Brain microvascular endothelial cell (primary cell): Measurements from ENCODE around the gene PGM2.

Experiments
- DNase-seq: peaks from one replicate; pipeline ENCODE4 v3.0.0-alpha.2; 2020
- H3K27ac ChIP-seq: fragments of 250-450 bp; sonication (Bioruptor Pico); 2 replicates; pipeline ENCODE4 v1.5.1; 2020; ENCODE audit warnings: mild to moderate bottlenecking, moderate library complexity
- H3K27me3 ChIP-seq: fragments of 250-450 bp; sonication (Bioruptor Pico); replicated peaks from 2 replicates; pipeline ENCODE4 v1.5.1; 2020; ENCODE audit warnings: mild to moderate bottlenecking
- H3K36me3 ChIP-seq: fragments of 250-450 bp; sonication (Bioruptor Pico); replicated peaks from 2 replicates; pipeline ENCODE4 v1.5.1; 2020; ENCODE audit warnings: mild to moderate bottlenecking
- H3K4me3 ChIP-seq: 2 replicates; pipeline ENCODE4 v1.5.1; 2011; ENCODE audit warnings: low read depth, mild to moderate bottlenecking, control low read depth, low read length, moderate library complexity
- CTCF ChIP-seq: IDR thresholded peaks from 2 replicates; pipeline ENCODE4 v1.5.1; 2011; ENCODE audit warnings: low read depth, mild to moderate bottlenecking, moderate library complexity, low read length, control low read depth, inconsistent platforms; ENCODE audit errors: missing control alignments
- in situ Hi-C: cut with HindIII; loops from 2 replicates; pipeline ENCODE4 v1.10.0; 2017; ENCODE audit warnings: low sequenced_read_pairs, low pct_ligation_motif_present

The PGM2 gene

GRCh38 chr4:37839426-37839825, 12.9 kb downstream of the PGM2 start:
- Histone ChIP-seq H3K36me3 (peaks cover 54% of the 10 kb centered on the region), H3K27ac (no peak overlapping the region), H3K27me3 (no peaks in the 10 kb centered on the region), H3K4me3 (no peak overlapping the region)
- no peak for DNase-seq
- no peak for TF ChIP-seq CTCF
- in situ Hi-C loops, result no loop called here

- Histone ChIP-seq H3K27me3 (no peaks in the 10 kb centered on the region), H3K27ac (no peak overlapping the region), H3K4me3 (no peak overlapping the region), H3K36me3 (peaks cover 65% of the 10 kb centered on the region)
- no peak for TF ChIP-seq CTCF
- DNase-seq, result no peak
- in situ Hi-C loops, result no loop called here
Observed at GRCh38 chr4:37844204-37844603, 17.7 kb downstream of the PGM2 start.

GRCh38 chr4:37845201-37845600, 18.7 kb downstream of the PGM2 start:
- H3K36me3 ChIP-seq, result peaks cover 60% of the 10 kb centered on the region
- no peak for TF ChIP-seq CTCF
- H3K27ac ChIP-seq, result no peak overlapping the region
- in situ Hi-C loops, result no loop called here
- DNase-seq, result no peak
- H3K4me3 ChIP-seq, result no peak overlapping the region
- no peaks in the 10 kb centered on the region for H3K27me3 ChIP-seq

DNA sequence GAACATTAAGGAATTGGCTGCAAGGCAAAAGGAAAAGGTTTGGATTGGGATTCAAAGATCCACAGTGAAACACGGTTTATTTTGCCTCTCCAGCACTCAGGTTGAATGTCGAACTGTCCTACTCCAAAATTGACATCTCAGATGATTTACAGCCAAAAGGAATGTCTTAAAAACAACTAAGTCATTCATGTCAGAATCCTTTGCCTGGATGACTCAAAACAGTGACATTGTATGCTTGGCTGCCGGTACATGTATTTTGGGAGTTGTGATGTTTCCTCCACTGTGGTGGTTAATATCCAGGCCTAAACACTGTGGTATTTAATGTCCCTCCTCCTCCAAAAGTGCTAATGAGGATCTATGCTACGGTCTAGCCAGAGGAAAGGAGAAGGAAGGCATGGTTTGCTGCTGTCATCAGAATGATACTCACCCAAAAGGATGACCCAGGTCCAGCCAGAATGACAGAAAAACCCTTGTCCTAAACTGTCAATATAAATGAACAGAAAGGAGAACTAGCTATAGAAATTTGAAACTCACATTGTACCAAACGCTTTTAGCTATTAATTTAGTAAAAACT, 20.9 kb downstream of the PGM2 start:
- no peak for TF ChIP-seq CTCF
- H3K4me3 ChIP-seq, result no peak overlapping the region
- in situ Hi-C loops, result no loop called here
- no peaks in the 10 kb centered on the region for H3K27me3 ChIP-seq
- H3K36me3 ChIP-seq, result peaks cover 59% of the 10 kb centered on the region
- H3K27ac ChIP-seq, result no peak overlapping the region
- DNase-seq, result no peak

DNA sequence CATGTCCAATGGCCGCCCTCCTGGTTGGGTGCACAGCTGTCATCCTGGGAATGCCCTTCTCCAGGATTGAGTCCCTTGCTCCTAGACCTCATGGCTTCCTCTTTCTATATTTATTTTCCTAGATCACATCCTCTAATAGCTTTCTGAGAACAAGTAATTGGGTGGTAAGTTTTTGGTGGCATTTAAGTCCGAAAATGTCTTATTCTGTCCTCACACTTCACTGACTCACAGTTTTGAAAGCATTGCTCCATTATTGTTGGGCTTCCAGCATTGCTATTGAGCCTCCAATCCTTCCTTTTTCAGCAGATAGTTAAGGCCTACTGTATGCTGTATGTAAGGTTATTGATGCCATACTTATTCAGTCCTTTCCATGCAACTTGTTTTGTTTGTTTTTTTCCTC, 25.9 kb downstream of the PGM2 start:
- Histone ChIP-seq H3K4me3 (no peak overlapping the region), H3K27ac (no peak overlapping the region), H3K36me3 (peaks cover 46% of the 10 kb centered on the region), H3K27me3 (no peaks in the 10 kb centered on the region)
- DNase-seq, result no peak
- in situ Hi-C loops, result no loop called here
- no peak for TF ChIP-seq CTCF

DNA sequence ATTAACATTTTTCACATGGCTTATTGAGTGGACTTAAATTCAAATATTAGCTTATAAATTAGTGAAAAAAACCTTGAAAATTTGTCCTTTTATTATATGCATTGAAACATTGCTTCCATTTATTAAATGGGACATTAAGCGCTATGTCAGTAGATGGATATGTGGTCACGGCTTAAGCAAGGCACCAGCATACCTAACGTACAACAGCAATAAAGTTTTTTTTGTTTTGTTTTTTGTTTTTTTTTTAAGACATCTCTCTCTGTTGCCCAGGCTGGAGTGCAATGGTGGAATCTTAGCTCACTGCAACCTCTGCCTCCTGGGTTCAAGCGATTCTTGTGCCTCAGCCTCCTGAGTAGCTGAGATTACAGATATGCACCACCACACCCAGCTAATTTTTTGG, 31.6 kb downstream of the PGM2 start:
- no peak overlapping the region for H3K27ac ChIP-seq
- in situ Hi-C loops, result no loop called here
- no peak for DNase-seq
- no peak for TF ChIP-seq CTCF
- H3K36me3 ChIP-seq, result peaks cover 31% of the 10 kb centered on the region
- H3K4me3 ChIP-seq, result no peak overlapping the region
- H3K27me3 ChIP-seq, result no peaks in the 10 kb centered on the region
